GM23338 (cell line): Measurements from ENCODE around the gene FSTL3. TPM values are rescaled to one million over a fixed set of nuclear protein-coding genes. Genes with fewer than 3 reads are reported as not detected.

Experiments used
- ATAC-seq: fragments of 200-7000 bp; cut with Tn5 transposase; 3 replicates; pipeline ENCODE4 v1.9.1; 2020
- DNase-seq: peaks from one replicate; pipeline ENCODE4 v3.0.0-alpha.2; 2015; ENCODE audit warnings: low spot score
- H2AFZ ChIP-seq: fragments of 200-600 bp; sonication (generic); 2 replicates; pipeline ENCODE4 v1.8.0; 2016; ENCODE audit warnings: antibody characterized with exemption, mild to moderate bottlenecking, moderate library complexity
- H3F3A ChIP-seq: fragments of 200-600 bp; sonication (generic); replicated peaks from 2 replicates; pipeline ENCODE4 v1.8.0; 2017; ENCODE audit warnings: antibody characterized with exemption, mixed run types, low read depth
- H3K27ac ChIP-seq: fragments of 200-600 bp; sonication (generic); 2 replicates; pipeline ENCODE4 v1.6.1; 2016; ENCODE audit warnings: low read depth
- H3K27me3 ChIP-seq: fragments of 200-600 bp; sonication (generic); 2 replicates; pipeline ENCODE4 v1.8.0; 2016; ENCODE audit warnings: mild to moderate bottlenecking, mixed run types, moderate library complexity; ENCODE audit not compliant: insufficient read depth
- H3K36me3 ChIP-seq: fragments of 200-600 bp; sonication (generic); 2 replicates; pipeline ENCODE4 v1.8.0; 2016; ENCODE audit warnings: mild to moderate bottlenecking; ENCODE audit not compliant: insufficient read depth
- H3K4me1 ChIP-seq: fragments of 200-600 bp; sonication (generic); 2 replicates; pipeline ENCODE4 v1.8.0; 2016; ENCODE audit warnings: mild to moderate bottlenecking, moderate library complexity; ENCODE audit not compliant: insufficient read depth
- H3K4me2 ChIP-seq: fragments of 200-600 bp; sonication (generic); 2 replicates; pipeline ENCODE4 v1.7.1; 2017; ENCODE audit warnings: mixed run types
- H3K4me3 ChIP-seq: fragments of 200-600 bp; sonication (generic); 2 replicates; pipeline ENCODE4 v1.6.1; 2016; ENCODE audit warnings: mixed run types
- H3K79me2 ChIP-seq: fragments of 200-600 bp; sonication (generic); replicated peaks from 2 replicates; pipeline ENCODE4 v1.8.0; 2017; ENCODE audit warnings: mild to moderate bottlenecking; ENCODE audit not compliant: insufficient read depth
- H3K9me2 ChIP-seq: fragments of 200-600 bp; sonication (generic); 2 replicates; pipeline ENCODE4 v1.8.0; 2017; ENCODE audit not compliant: insufficient read depth
- H4K20me1 ChIP-seq: fragments of 200-600 bp; sonication (generic); replicated peaks from 2 replicates; pipeline ENCODE4 v1.8.0; 2017; ENCODE audit warnings: mild to moderate bottlenecking; ENCODE audit not compliant: insufficient read depth
- H3K27ac Mint-ChIP-seq: 2 replicates; pipeline ENCODE4 v1.8.0; 2020; ENCODE audit warnings: inconsistent platforms, mild to moderate bottlenecking, moderate library complexity, mixed read lengths
- H3K27me3 Mint-ChIP-seq: 3 replicates; pipeline ENCODE4 v1.8.0; 2022; ENCODE audit warnings: low read depth, mild to moderate bottlenecking, moderate library complexity, mixed read lengths, inconsistent platforms; ENCODE audit not compliant: insufficient read depth, poor library complexity
- H3K36me3 Mint-ChIP-seq: 3 replicates; pipeline ENCODE4 v1.8.0; 2021; ENCODE audit warnings: low read depth, mild to moderate bottlenecking, inconsistent platforms, moderate library complexity, mixed read lengths
- H3K4me1 Mint-ChIP-seq: 3 replicates; pipeline ENCODE4 v1.8.0; 2020; ENCODE audit warnings: mild to moderate bottlenecking, inconsistent platforms, mixed read lengths
- H3K4me3 Mint-ChIP-seq: 3 replicates; pipeline ENCODE4 v1.8.0; 2021; ENCODE audit warnings: moderate library complexity, mild to moderate bottlenecking, inconsistent platforms, mixed read lengths
- H3K9me3 Mint-ChIP-seq: 3 replicates; pipeline ENCODE4 v1.8.0; 2020; ENCODE audit warnings: moderate library complexity, mild to moderate bottlenecking, inconsistent platforms, mixed read lengths
- CREB1 ChIP-seq: fragments of 250-450 bp; sonication (Bioruptor Pico); IDR thresholded peaks from 2 replicates; pipeline ENCODE4 v1.5.0; 2020; ENCODE audit warnings: low read depth, mild to moderate bottlenecking, moderate library complexity
- ETS1 ChIP-seq: IDR thresholded peaks from 2 replicates; pipeline ENCODE4 v1.6.1; 2016; ENCODE audit warnings: antibody characterized with exemption
- EZH2 ChIP-seq: fragments of 200-600 bp; sonication (generic); IDR thresholded peaks from one replicate; pipeline ENCODE4 v1.8.0; 2017; ENCODE audit warnings: antibody characterized with exemption, mild to moderate bottlenecking, low read depth; ENCODE audit not compliant: unreplicated experiment
- EZH2phosphoT487 ChIP-seq: fragments of 200-600 bp; sonication (generic); IDR thresholded peaks from one replicate; pipeline ENCODE4 v1.8.1; 2018; ENCODE audit warnings: antibody characterized with exemption; ENCODE audit not compliant: unreplicated experiment
- JUNB ChIP-seq: IDR thresholded peaks from one replicate; pipeline ENCODE4 v1.6.1; 2016; ENCODE audit warnings: antibody characterized with exemption; ENCODE audit not compliant: unreplicated experiment
- NANOG ChIP-seq: IDR thresholded peaks from 2 replicates; pipeline ENCODE4 v1.6.1; 2016; ENCODE audit warnings: antibody characterized with exemption, borderline replicate concordance
- REST ChIP-seq: IDR thresholded peaks from one replicate; pipeline ENCODE4 v1.6.1; 2018; ENCODE audit warnings: antibody characterized with exemption; ENCODE audit not compliant: unreplicated experiment
- STAT1 ChIP-seq: IDR thresholded peaks from one replicate; pipeline ENCODE4 v1.6.1; 2016; ENCODE audit warnings: antibody characterized with exemption; ENCODE audit not compliant: unreplicated experiment
- ZNF114 ChIP-seq: fragments of 250-450 bp; sonication (Bioruptor Pico); IDR thresholded peaks from 2 replicates; pipeline ENCODE4 v1.5.0; 2020; ENCODE audit warnings: mild to moderate bottlenecking, moderate library complexity
- ZNF462 ChIP-seq: fragments of 250-450 bp; sonication (Bioruptor Pico); IDR thresholded peaks from 2 replicates; pipeline ENCODE4 v1.5.0; 2020; ENCODE audit warnings: mild to moderate bottlenecking, moderate library complexity
- polyA plus RNA-seq: library from polyadenylated mRNA; unstranded; fragments of >200 nt; fragmentation: Nextera tagmentation; extraction: Ambion mirVana; gene quantifications from 2 replicates; pipeline ENCODE4 v1.2.1, GENCODE V29; 2016
- total RNA-seq: library from RNA; depleted of rRNA; stranded (reverse); fragments of >200 nt; shearing (Covaris generic); gene quantifications from 2 replicates; pipeline ENCODE4 v1.2.3, GENCODE V29; 2014
- TF ChIP-seq, protein P1 (sequence below), 2 experiments: fragments of 200-600 bp in 1 of 2; sonication (generic) in 1 of 2; conservative IDR thresholded peaks; 2 replicates each; pipeline versions ENCODE4 v1.5.1 to v1.6.1; 2016 to 2017; ENCODE audit warnings: antibody characterized with exemption in 2 of 2, low read depth in 2 of 2, mild to moderate bottlenecking in 2 of 2, moderate library complexity in 1 of 2

FSTL3 gene
- total and polyA plus RNA-seq, 2 experiments from 2014 or later = 3.1 to 10.1 TPM

DNA sequence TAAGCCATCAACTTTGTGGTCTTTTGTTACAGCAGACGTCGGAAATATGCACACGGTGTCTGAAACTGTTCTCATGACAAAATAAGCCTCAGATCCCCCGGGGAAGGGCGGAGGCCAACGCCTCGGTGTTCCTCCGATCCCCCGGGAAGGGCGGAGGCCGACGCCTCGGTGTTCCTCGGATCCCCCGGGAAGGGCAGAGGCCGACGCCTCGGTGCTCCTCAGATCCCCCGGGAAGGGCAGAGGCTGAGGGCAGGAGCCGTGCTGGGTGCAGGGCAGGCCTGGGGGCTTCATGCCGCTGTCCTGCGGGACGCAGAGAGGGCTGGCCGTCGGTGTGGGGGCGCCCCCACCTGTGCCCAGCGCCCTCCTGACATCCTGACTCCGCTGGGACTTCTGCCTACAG lies 31.8 kb upstream of the FSTL3 start (continued):
- TF ChIP-seq REST = no peak
- no peak for TF ChIP-seq STAT1
- no peak for TF ChIP-seq JUNB
- no peak for TF ChIP-seq EZH2
- TF ChIP-seq ETS1 = no peak
- TF ChIP-seq NANOG = no peak
- no peak for TF ChIP-seq EZH2phosphoT487
- TF ChIP-seq, protein P1, sequence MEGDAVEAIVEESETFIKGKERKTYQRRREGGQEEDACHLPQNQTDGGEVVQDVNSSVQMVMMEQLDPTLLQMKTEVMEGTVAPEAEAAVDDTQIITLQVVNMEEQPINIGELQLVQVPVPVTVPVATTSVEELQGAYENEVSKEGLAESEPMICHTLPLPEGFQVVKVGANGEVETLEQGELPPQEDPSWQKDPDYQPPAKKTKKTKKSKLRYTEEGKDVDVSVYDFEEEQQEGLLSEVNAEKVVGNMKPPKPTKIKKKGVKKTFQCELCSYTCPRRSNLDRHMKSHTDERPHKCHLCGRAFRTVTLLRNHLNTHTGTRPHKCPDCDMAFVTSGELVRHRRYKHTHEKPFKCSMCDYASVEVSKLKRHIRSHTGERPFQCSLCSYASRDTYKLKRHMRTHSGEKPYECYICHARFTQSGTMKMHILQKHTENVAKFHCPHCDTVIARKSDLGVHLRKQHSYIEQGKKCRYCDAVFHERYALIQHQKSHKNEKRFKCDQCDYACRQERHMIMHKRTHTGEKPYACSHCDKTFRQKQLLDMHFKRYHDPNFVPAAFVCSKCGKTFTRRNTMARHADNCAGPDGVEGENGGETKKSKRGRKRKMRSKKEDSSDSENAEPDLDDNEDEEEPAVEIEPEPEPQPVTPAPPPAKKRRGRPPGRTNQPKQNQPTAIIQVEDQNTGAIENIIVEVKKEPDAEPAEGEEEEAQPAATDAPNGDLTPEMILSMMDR (conservative IDR thresholded peaks at IDR 0.05; ENCODE audit: low read depth in 2 of 2) = no peak
- no peak for TF ChIP-seq ZNF114 (CRISPR knock-in tag)

- no peak overlapping the region for H3K27ac Mint-ChIP-seq
- no peaks in the 10 kb centered on the region for H3K4me1 Mint-ChIP-seq
- no peak overlapping the region for H3K27ac ChIP-seq
- H3K9me2 ChIP-seq = no peaks in the 10 kb centered on the region
- no peaks in the 10 kb centered on the region for H3K9me3 Mint-ChIP-seq
- no peaks in the 10 kb centered on the region for H3K4me1 ChIP-seq
- H3F3A ChIP-seq = no peaks in the 10 kb centered on the region
- no peak overlapping the region for H3K4me3 Mint-ChIP-seq
- no peak for ATAC-seq
- H2AFZ ChIP-seq = no peak overlapping the region
- no peaks in the 10 kb centered on the region; the same call in 1 of the 2 replicates for H4K20me1 ChIP-seq
- H3K4me2 ChIP-seq = no peak overlapping the region
- H3K36me3 ChIP-seq = 0 out of 2 replicates have a peak, but pooled peaks cover 5% of the 10 kb centered on the region
- H3K4me3 ChIP-seq = no peak overlapping the region
- H3K27me3 Mint-ChIP-seq = peaks cover 16% of the 10 kb centered on the region
- peaks cover 17% of the 10 kb centered on the region; the same call in 2 of the 3 replicates for H3K36me3 Mint-ChIP-seq
- no peak for DNase-seq
- H3K27me3 ChIP-seq = no peaks in the 10 kb centered on the region
- no peaks in the 10 kb centered on the region for H3K79me2 ChIP-seq
- TF ChIP-seq EZH2phosphoT487 (no peak), JUNB (no peak), ETS1 (no peak), CREB1 (CRISPR knock-in tag) (no peak), ZNF462 (CRISPR knock-in tag) (no peak), EZH2 (no peak), NANOG (no peak)
These were observed 31.4 kb upstream of the FSTL3 start for GRCh38 chr19:644789-645188.
